ENCODE measurements around the gene MICB.

MICB gene

GRCh38 chr6:31533455-31533841, 35.5 kb downstream of the MICB start:
- TF ChIP-seq, protein P1, sequence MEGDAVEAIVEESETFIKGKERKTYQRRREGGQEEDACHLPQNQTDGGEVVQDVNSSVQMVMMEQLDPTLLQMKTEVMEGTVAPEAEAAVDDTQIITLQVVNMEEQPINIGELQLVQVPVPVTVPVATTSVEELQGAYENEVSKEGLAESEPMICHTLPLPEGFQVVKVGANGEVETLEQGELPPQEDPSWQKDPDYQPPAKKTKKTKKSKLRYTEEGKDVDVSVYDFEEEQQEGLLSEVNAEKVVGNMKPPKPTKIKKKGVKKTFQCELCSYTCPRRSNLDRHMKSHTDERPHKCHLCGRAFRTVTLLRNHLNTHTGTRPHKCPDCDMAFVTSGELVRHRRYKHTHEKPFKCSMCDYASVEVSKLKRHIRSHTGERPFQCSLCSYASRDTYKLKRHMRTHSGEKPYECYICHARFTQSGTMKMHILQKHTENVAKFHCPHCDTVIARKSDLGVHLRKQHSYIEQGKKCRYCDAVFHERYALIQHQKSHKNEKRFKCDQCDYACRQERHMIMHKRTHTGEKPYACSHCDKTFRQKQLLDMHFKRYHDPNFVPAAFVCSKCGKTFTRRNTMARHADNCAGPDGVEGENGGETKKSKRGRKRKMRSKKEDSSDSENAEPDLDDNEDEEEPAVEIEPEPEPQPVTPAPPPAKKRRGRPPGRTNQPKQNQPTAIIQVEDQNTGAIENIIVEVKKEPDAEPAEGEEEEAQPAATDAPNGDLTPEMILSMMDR (IDR thresholded peaks at IDR 0.05; ENCODE audit: control insufficient read depth, extremely low read depth, insufficient read depth), result no peak
- H3K4me3 ChIP-seq (ENCODE audit: low read depth, low read length), result no peak overlapping the region
- no peak for DNase-seq (ENCODE audit: low read depth)

- no peak for DNase-seq (ENCODE audit: low read depth)
- TF ChIP-seq, protein P1 (IDR thresholded peaks at IDR 0.05; ENCODE audit: control insufficient read depth, extremely low read depth, insufficient read depth), result no peak
- H3K4me3 ChIP-seq (ENCODE audit: low read depth, low read length), result no peak overlapping the region
Observed at GRCh38 chr6:31534011-31534410, 36.1 kb downstream of the MICB start.

GRCh38 chr6:31534521-31535040, 36.6 kb downstream of the MICB start:
- TF ChIP-seq, protein P1 (IDR thresholded peaks at IDR 0.05; ENCODE audit: control insufficient read depth, extremely low read depth, insufficient read depth), result no peak
- no peak overlapping the region for H3K4me3 ChIP-seq (ENCODE audit: low read depth, low read length)
- DNase-seq (ENCODE audit: low read depth), result no peak

DNA sequence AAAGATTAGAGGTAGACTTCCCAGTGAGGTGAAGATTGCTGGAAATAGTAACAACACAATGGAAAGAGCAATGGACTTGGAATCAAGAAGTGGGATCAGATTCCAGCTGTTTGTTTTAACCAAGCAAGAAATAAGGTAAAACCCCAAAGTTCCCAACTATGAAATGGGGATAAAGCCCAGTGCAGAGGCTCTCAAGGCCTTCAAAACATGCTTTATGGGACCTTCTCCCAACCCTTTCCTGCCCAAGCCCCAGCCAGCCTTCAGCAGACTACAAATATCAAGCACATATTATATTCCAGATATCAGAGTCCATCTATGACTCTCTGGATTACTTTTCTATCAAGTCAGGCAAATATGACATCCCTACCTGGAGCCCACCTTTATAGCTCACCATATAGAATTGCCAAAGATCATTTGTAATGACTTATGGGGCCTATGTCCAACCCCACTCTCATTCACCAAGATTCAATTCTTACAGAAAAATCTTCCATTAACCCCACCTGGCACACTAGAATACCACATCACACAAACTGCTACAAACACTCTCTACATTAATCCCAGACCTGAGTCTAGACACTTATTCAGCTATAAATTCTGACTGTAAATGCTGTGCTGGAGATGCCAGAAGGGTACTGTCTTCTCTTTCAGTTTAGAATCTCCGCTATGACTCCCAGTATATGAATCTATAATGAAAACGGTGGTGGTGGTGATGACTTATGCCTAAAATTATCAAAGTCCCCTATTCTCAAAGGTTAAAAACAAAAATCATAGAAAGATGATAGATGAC, 37.8 kb downstream of the MICB start:
- no peak overlapping the region for H3K4me3 ChIP-seq (ENCODE audit: low read depth, low read length)
- TF ChIP-seq, protein P1 (IDR thresholded peaks at IDR 0.05; ENCODE audit: control insufficient read depth, extremely low read depth, insufficient read depth), result no peak
- DNase-seq (ENCODE audit: low read depth), result no peak

DNA sequence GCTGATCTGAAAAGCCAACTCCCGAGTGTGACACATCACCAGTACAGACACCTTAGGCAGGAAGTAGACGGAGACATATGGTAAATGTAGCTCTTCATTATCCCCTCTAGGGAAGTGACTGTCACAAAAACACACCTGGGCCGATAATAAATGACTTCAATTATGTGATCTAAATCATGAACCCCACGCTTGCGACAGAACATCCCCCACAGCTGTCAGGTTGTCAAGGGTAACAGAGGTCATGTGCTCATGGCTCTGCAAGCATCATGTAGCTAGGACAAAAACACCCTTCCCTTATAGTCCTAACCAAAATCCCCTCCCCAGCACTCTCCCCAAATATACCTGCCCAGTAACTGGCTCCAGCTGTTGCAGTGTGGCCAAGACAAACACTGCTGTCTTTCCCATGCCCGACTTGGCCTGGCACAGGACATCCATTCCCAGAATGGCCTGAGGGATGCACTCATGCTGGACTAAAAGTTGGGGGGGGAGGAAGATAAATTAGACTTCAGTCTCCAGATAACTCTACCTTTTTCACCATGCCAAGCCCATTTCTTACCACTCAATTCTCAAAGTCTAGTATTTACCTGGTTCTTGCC, 41.0 kb downstream of the MICB start:
- TF ChIP-seq, protein P1 (IDR thresholded peaks at IDR 0.05; ENCODE audit: control insufficient read depth, extremely low read depth, insufficient read depth), result no peak
- peak overlapping the region; percentile 99; the same call in 1 of the 2 replicates for H3K4me3 ChIP-seq (ENCODE audit: low read depth, low read length)
- peak; percentile 31 for DNase-seq (ENCODE audit: low read depth)

- H3K4me3 ChIP-seq (ENCODE audit: low read depth, low read length), result peak overlapping the region; percentile 99
- TF ChIP-seq, protein P1 (IDR thresholded peaks at IDR 0.05; ENCODE audit: control insufficient read depth, extremely low read depth, insufficient read depth), result no peak
- no peak for DNase-seq (ENCODE audit: low read depth)
Observed at GRCh38 chr6:31540640-31541039, 42.7 kb downstream of the MICB start.
